GM12878 (cell line): ENCODE data around the gene ZNF726. TPM values are rescaled to one million over a fixed set of nuclear protein-coding genes. Genes with fewer than 3 reads are reported as not detected.

Experiments
- ATAC-seq: fragments of 200-7000 bp; cut with Tn5 transposase; 3 replicates; pipeline ENCODE4 v1.9.1; 2020; ENCODE audit warnings: mild to moderate bottlenecking, moderate library complexity
- BruUV-seq: library from RNA; stranded (reverse); fragments of 400-500 nt; replicated peaks from 2 replicates; lab custom pipeline; 2021; lab: Mats Ljungman, UMichigan
- CTCF ChIA-PET: fragments of 300-600 bp; sonication (Branson Sonifier 250); formaldehyde crosslinking; extraction: SDS; loops from one replicate; lab custom pipeline; 2021; ENCODE audit warnings: inconsistent platforms; lab: Yijun Ruan, JAX
- POLR2A ChIA-PET: fragments of 350-600 bp; formaldehyde crosslinking; extraction: SDS; loops from one replicate; lab custom pipeline; 2021; ENCODE audit warnings: inconsistent platforms; lab: Charles Lee
- RAD21 ChIA-PET: fragments of 300-600 bp; sonication (Branson Sonifier 250); formaldehyde crosslinking; loops from one replicate; lab custom pipeline; 2023; ENCODE audit warnings: antibody characterized with exemption; ENCODE audit not compliant: unreplicated experiment; lab: Charles Lee
- SMC1A ChIA-PET: fragments of 300-600 bp; sonication (Branson Sonifier 250); formaldehyde crosslinking; loops from one replicate; lab custom pipeline; 2023; ENCODE audit not compliant: unreplicated experiment, uncharacterized antibody; lab: Charles Lee
- DNase-seq: peaks from one replicate; pipeline ENCODE4 v3.0.0-alpha.2; 2011; ENCODE audit warnings: low read depth, low spot score
- FAIRE-seq: peaks from 3 replicates; lab custom pipeline; 2011; peaks lifted over from hg19 to GRCh38; lab: Jason Lieb, UNC
- H2AFZ ChIP-seq: 2 replicates; pipeline ENCODE4 v1.6.0; 2011; ENCODE audit warnings: low read depth, low read length, control low read depth; ENCODE audit not compliant: control insufficient read depth
- H3K27ac ChIP-seq: 2 replicates; pipeline ENCODE4 v1.5.1; 2011; ENCODE audit warnings: control low read depth; ENCODE audit not compliant: control insufficient read depth, insufficient read depth
- H3K27me3 ChIP-seq, 2 experiments: replicated peaks in 1 of 2; 2 replicates each; pipeline versions ENCODE4 v1.6.0 to v1.6.1; 2011; ENCODE audit warnings: low read length in 1 of 2; ENCODE audit not compliant: control insufficient read depth in 2 of 2, insufficient read depth in 2 of 2
- H3K36me3 ChIP-seq, 2 experiments: 2 replicates each; pipeline ENCODE4 v1.5.1; 2011; ENCODE audit warnings: low read length in 1 of 2; ENCODE audit not compliant: control insufficient read depth in 2 of 2, insufficient read depth in 2 of 2
- H3K4me1 ChIP-seq: 2 replicates; pipeline ENCODE4 v1.6.1; 2011; ENCODE audit warnings: mild to moderate bottlenecking, low read length, moderate library complexity, mixed read lengths; ENCODE audit not compliant: control insufficient read depth, insufficient read depth
- H3K4me2 ChIP-seq: 2 replicates; pipeline ENCODE4 v1.6.0; 2011; ENCODE audit warnings: control low read depth; ENCODE audit not compliant: control insufficient read depth, insufficient read depth
- H3K4me3 ChIP-seq: fragments of 200-600 bp; sonication (generic); 2 replicates; pipeline ENCODE4 v1.5.1; 2016
- H3K79me2 ChIP-seq: 2 replicates; pipeline ENCODE4 v1.6.0; 2011; ENCODE audit warnings: low read length; ENCODE audit not compliant: control insufficient read depth, insufficient read depth
- H3K9ac ChIP-seq: 2 replicates; pipeline ENCODE4 v1.8.0; 2011; ENCODE audit warnings: low read length, control low read depth, mixed read lengths; ENCODE audit not compliant: control insufficient read depth, insufficient read depth
- H3K9me3 ChIP-seq: replicated peaks from 3 replicates; pipeline ENCODE4 v1.5.1; 2011; ENCODE audit warnings: mild to moderate bottlenecking, low read length; ENCODE audit not compliant: control insufficient read depth, insufficient read depth
- H4K20me1 ChIP-seq: 2 replicates; pipeline ENCODE4 v1.6.0; 2011; ENCODE audit not compliant: control insufficient read depth, insufficient read depth
- CHD2 ChIP-seq: IDR thresholded peaks from 2 replicates; pipeline ENCODE4 v1.6.1; 2011; ENCODE audit warnings: low read depth, low read length, improper control_type of control experiment, borderline replicate concordance
- KDM1A ChIP-seq: fragments of 200-600 bp; sonication (generic); IDR thresholded peaks from 2 replicates; pipeline ENCODE4 v1.6.1; 2016; ENCODE audit warnings: borderline replicate concordance
- LARP7 ChIP-seq: fragments of 450-650 bp; IDR thresholded peaks from 2 replicates; pipeline ENCODE4 v1.6.1; 2017; ENCODE audit warnings: mild to moderate bottlenecking
- NFXL1 ChIP-seq: fragments of 450-650 bp; IDR thresholded peaks from 2 replicates; pipeline ENCODE4 v1.6.1; 2017; ENCODE audit warnings: antibody characterized with exemption, mild to moderate bottlenecking, borderline replicate concordance
- NFYA ChIP-seq: IDR thresholded peaks from 2 replicates; pipeline ENCODE4 v1.6.1; 2011; ENCODE audit warnings: low read depth, mild to moderate bottlenecking, low read length, improper control_type of control experiment, borderline replicate concordance
- RAD21 ChIP-seq: IDR thresholded peaks from 2 replicates; pipeline ENCODE4 v1.6.1; 2011; ENCODE audit warnings: mild to moderate bottlenecking, low read depth, low read length, moderate library complexity; ENCODE audit not compliant: insufficient read depth
- SRF ChIP-seq, 2 experiments: IDR thresholded peaks; 2 replicates each; pipeline ENCODE4 v1.6.1; 2011; ENCODE audit warnings: low read depth in 2 of 2, low read length in 2 of 2, mild to moderate bottlenecking in 1 of 2, moderate library complexity in 1 of 2
- STAT3 ChIP-seq: IDR thresholded peaks from 2 replicates; pipeline ENCODE4 v1.6.1; 2011; ENCODE audit warnings: low read depth, low read length, improper control_type of control experiment
- WRNIP1 ChIP-seq: IDR thresholded peaks from 2 replicates; pipeline ENCODE4 v1.6.1; 2011; ENCODE audit warnings: low read depth, low read length, improper control_type of control experiment, borderline replicate concordance
- ZNF274 ChIP-seq: IDR thresholded peaks from one replicate; pipeline ENCODE4 v1.8.0; 2011; ENCODE audit not compliant: insufficient read length, insufficient read depth
- WGBS: methylation state at CpG from one replicate; pipeline ENCODE4 v1.1.6; 2016; ENCODE audit warnings: low lambda C conversion rate; ENCODE audit not compliant: insufficient replicate concordance, insufficient coverage; ENCODE audit errors: missing lambda C conversion rate; 5-methylcytosine and 5-hydroxymethylcytosine counted together
- in situ Hi-C: fragments of 300-500 bp; cut with MboI; formaldehyde crosslinking; loops from 9 replicates; pipeline ENCODE4 v1.14.3; 2018; ENCODE audit warnings: mixed read lengths
- intact Hi-C: fragments of 100-400 bp; cut with micrococcal nuclease; formaldehyde crosslinking; loops from one replicate; pipeline ENCODE4 v1.14.2; 2022; ENCODE audit not compliant: unreplicated experiment
- polyA plus RNA-seq, 11 experiments: library from polyadenylated mRNA; depleted of rRNA in 4 of 11; unstranded in 6 of 11; stranded (reverse) in 5 of 11; fragments of >200 nt; fragmentation: Nextera tagmentation in 4 of 11; fragmentation: Illumina TruSeq in 1 of 11; extraction: Ambion mirVana in 4 of 11; extraction: Trizol in 1 of 11; gene quantifications; 1 replicate in 1 of 11; 2 replicates in 10 of 11; pipeline versions ENCODE4 v1.2.1 to v1.2.3, GENCODE V29; 2011 to 2016; ENCODE audit warnings: inconsistent platforms in 2 of 11, missing spikeins in 2 of 11, low read depth in 1 of 11
- total RNA-seq, 4 experiments: library from RNA; depleted of rRNA in 3 of 4; stranded (reverse); fragments of >200 nt in 3 of 4; fragmentation: Illumina TruSeq in 1 of 4; extraction: Trizol in 1 of 4; gene quantifications; 2 replicates each; pipeline versions ENCODE4 v1.2.1 to v1.2.3, GENCODE V29; 2013 to 2021
- TF ChIP-seq, protein P1 (sequence below): fragments of 450-650 bp; conservative IDR thresholded peaks from 2 replicates; pipeline ENCODE4 v1.6.1; 2017; ENCODE audit warnings: mild to moderate bottlenecking, moderate library complexity
- TF ChIP-seq, protein P2 (sequence below): IDR thresholded peaks from 2 replicates; pipeline ENCODE4 v1.6.1; 2012; ENCODE audit warnings: low read depth, low read length, improper control_type of control experiment
- TF ChIP-seq, protein P3 (sequence below): fragments of 450-650 bp; formaldehyde crosslinking; IDR thresholded peaks from 2 replicates; pipeline ENCODE4 v1.5.0; 2022; ENCODE audit warnings: mild to moderate bottlenecking, missing genetic modification characterization

ZNF726 gene
- total and polyA plus RNA-seq, 10 of the 15 experiments (the other 5 are each of a cell fraction or from before 2014, with no cell fraction given) = 0.69 to 2.3 (median 1.5) TPM

DNA sequence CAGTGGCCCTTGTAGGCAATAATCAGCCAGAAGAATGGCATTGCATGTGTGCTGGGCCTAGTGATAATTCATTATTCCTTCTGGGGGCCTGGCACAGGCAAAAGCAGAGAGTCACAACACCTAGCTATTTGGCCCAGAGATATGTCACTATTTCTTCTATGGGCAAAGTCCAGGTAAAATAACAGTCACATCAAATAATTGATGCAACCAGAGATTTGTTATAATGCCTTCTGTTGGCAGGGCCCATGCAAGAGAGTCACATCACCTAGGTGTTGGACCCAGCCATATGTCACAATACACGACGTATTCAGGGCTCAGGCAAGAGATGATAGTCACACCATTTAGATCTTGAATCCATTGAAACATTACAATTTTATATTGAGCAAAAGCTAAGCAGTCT is 66.1 kb downstream of the ZNF726 start (continued):
- TF ChIP-seq, protein P1, sequence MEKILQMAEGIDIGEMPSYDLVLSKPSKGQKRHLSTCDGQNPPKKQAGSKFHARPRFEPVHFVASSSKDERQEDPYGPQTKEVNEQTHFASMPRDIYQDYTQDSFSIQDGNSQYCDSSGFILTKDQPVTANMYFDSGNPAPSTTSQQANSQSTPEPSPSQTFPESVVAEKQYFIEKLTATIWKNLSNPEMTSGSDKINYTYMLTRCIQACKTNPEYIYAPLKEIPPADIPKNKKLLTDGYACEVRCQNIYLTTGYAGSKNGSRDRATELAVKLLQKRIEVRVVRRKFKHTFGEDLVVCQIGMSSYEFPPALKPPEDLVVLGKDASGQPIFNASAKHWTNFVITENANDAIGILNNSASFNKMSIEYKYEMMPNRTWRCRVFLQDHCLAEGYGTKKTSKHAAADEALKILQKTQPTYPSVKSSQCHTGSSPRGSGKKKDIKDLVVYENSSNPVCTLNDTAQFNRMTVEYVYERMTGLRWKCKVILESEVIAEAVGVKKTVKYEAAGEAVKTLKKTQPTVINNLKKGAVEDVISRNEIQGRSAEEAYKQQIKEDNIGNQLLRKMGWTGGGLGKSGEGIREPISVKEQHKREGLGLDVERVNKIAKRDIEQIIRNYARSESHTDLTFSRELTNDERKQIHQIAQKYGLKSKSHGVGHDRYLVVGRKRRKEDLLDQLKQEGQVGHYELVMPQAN = no peak
- TF ChIP-seq LARP7 (no peak), CHD2 (no peak), STAT3 (no peak)
- TF ChIP-seq, protein P2, sequence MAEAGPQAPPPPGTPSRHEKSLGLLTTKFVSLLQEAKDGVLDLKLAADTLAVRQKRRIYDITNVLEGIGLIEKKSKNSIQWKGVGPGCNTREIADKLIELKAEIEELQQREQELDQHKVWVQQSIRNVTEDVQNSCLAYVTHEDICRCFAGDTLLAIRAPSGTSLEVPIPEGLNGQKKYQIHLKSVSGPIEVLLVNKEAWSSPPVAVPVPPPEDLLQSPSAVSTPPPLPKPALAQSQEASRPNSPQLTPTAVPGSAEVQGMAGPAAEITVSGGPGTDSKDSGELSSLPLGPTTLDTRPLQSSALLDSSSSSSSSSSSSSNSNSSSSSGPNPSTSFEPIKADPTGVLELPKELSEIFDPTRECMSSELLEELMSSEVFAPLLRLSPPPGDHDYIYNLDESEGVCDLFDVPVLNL = no peak
- TF ChIP-seq, all 136 proteins: peak for 0

DNA sequence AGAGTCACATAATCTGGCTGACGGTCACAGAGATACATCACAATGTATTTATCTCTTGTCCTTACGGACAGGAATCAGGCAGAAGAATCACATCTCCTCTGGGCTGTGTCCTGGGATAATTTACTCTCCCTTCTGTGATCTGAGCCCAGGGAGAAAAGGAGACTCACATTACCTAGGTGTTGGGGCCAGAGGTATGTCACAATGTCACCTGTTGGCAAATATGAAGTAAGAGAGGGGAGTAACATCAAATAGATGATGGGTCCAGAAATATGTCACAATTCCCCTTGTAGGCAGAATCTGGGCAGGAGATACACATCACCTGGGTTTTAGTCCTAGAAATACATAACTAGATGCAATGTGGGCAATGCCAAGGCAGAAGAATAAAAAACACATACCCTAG is 67.2 kb downstream of the ZNF726 start:
- in situ Hi-C loops = no loop called here
- intact Hi-C loops = no loop called here
- no peaks in the 10 kb centered on the region for H3K79me2 ChIP-seq
- no peaks in the 10 kb centered on the region for H3K4me1 ChIP-seq
- ChIA-PET CTCF (no interaction called here), POLR2A (no interaction called here), SMC1A (no interaction called here), RAD21 (no interaction called here)
- ATAC-seq (no peak), FAIRE-seq (no peak), DNase-seq (no peak)
- 37% methylated on average over 2 of the region's 2 CpGs for WGBS
- BruUV-seq = no TSS peak
- no peak overlapping the region for H3K4me2 ChIP-seq
- no peaks in the 10 kb centered on the region for H3K27me3 ChIP-seq
- H4K20me1 ChIP-seq = no peaks in the 10 kb centered on the region
- H3K27ac ChIP-seq = no peak overlapping the region
- H3K9me3 ChIP-seq = no peaks in the 10 kb centered on the region; the same call in 2 of the 3 replicates
- H3K4me3 ChIP-seq = no peak overlapping the region
- H3K36me3 ChIP-seq = no peaks in the 10 kb centered on the region
- H3K9ac ChIP-seq = no peak overlapping the region
- H2AFZ ChIP-seq = no peak overlapping the region
- TF ChIP-seq RAD21 = no peak
- TF ChIP-seq, protein P3, sequence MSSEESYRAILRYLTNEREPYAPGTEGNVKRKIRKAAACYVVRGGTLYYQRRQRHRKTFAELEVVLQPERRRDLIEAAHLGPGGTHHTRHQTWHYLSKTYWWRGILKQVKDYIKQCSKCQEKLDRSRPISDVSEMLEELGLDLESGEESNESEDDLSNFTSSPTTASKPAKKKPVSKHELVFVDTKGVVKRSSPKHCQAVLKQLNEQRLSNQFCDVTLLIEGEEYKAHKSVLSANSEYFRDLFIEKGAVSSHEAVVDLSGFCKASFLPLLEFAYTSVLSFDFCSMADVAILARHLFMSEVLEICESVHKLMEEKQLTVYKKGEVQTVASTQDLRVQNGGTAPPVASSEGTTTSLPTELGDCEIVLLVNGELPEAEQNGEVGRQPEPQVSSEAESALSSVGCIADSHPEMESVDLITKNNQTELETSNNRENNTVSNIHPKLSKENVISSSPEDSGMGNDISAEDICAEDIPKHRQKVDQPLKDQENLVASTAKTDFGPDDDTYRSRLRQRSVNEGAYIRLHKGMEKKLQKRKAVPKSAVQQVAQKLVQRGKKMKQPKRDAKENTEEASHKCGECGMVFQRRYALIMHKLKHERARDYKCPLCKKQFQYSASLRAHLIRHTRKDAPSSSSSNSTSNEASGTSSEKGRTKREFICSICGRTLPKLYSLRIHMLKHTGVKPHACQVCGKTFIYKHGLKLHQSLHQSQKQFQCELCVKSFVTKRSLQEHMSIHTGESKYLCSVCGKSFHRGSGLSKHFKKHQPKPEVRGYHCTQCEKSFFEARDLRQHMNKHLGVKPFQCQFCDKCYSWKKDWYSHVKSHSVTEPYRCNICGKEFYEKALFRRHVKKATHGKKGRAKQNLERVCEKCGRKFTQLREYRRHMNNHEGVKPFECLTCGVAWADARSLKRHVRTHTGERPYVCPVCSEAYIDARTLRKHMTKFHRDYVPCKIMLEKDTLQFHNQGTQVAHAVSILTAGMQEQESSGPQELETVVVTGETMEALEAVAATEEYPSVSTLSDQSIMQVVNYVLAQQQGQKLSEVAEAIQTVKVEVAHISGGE = no peak
- no peak for TF ChIP-seq KDM1A
- TF ChIP-seq WRNIP1 = no peak
- no peak for TF ChIP-seq ZNF274
- no peak for TF ChIP-seq NFXL1
- TF ChIP-seq NFYA = no peak
- no peak for TF ChIP-seq SRF (IDR thresholded peaks at IDR 0.05; ENCODE audit: low read depth in 2 of 2, low read length in 2 of 2)
